Measurements from ENCODE around the gene ACAD10. TPM values are rescaled to one million over a fixed set of nuclear protein-coding genes. Genes with fewer than 3 reads are reported as not detected.

Gene ACAD10
- total and polyA plus RNA-seq, 2 of the 13 experiments (the other 11 are each of a cell fraction or from before 2014, with no cell fraction given): 15.2 to 16.3 TPM

- TF ChIP-seq, protein P1, sequence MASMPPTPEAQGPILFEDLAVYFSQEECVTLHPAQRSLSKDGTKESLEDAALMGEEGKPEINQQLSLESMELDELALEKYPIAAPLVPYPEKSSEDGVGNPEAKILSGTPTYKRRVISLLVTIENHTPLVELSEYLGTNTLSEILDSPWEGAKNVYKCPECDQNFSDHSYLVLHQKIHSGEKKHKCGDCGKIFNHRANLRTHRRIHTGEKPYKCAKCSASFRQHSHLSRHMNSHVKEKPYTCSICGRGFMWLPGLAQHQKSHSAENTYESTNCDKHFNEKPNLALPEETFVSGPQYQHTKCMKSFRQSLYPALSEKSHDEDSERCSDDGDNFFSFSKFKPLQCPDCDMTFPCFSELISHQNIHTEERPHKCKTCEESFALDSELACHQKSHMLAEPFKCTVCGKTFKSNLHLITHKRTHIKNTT (CRISPR knock-in tag; IDR thresholded peaks at IDR 0.05): no peak
- TF ChIP-seq GATAD2A (CRISPR knock-in tag; IDR thresholded peaks at IDR 0.05) (peak; percentile 40), FOXA1 (IDR thresholded peaks at IDR 0.05) (peak; percentile 16; the same call in 1 of the 2 replicates), FOXA1 (CRISPR knock-in tag; IDR thresholded peaks at IDR 0.05) (peak; percentile 33; the same call in 1 of the 2 replicates), HOXA3 (CRISPR knock-in tag; IDR thresholded peaks at IDR 0.05) (peak; percentile 64), ZSCAN21 (CRISPR knock-in tag; IDR thresholded peaks at IDR 0.05; ENCODE audit: borderline replicate concordance) (no peak), ZNF496 (CRISPR knock-in tag; IDR thresholded peaks at IDR 0.05; ENCODE audit: insufficient replicate concordance) (no peak), ZBTB40 (IDR thresholded peaks at IDR 0.05) (no peak), ZBTB40 (CRISPR knock-in tag; IDR thresholded peaks at IDR 0.05) (0 out of 2 replicates have a peak, but pooled peaks have one; percentile 21), KLF11 (CRISPR knock-in tag; IDR thresholded peaks at IDR 0.05) (no peak), MED8 (CRISPR knock-in tag; IDR thresholded peaks at IDR 0.05; ENCODE audit: insufficient replicate concordance) (no peak), ZMYM3 (CRISPR knock-in tag; IDR thresholded peaks at IDR 0.05) (no peak; the same call in 1 of the 2 replicates), SALL1 (CRISPR knock-in tag; IDR thresholded peaks at IDR 0.05) (peak; percentile 58)
- TF ChIP-seq, protein P2, sequence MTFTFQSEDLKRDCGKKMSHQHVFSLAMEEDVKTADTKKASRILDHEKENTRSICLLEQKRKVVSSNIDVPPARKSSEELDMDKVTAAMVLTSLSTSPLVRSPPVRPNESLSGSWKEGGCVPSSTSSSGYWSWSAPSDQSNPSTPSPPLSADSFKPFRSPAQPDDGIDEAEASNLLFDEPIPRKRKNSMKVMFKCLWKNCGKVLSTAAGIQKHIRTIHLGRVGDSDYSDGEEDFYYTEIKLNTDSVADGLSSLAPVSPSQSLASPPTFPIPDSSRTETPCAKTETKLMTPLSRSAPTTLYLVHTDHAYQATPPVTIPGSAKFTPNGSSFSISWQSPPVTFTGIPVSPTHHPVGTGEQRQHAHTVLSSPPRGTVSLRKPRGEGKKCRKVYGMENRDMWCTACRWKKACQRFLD (CRISPR knock-in tag; IDR thresholded peaks at IDR 0.05; ENCODE audit: borderline replicate concordance): no peak
Observed at GRCh38 chr12:111773801-111774551, 88.1 kb downstream of the ACAD10 start (continued).

All from HepG2 (cell line).